LNCAP (cell line): Measurements from ENCODE around the gene CRB3.

Source experiments
- TF ChIP-seq, protein P1 (sequence below): fragments of 450-650 bp; IDR thresholded peaks from 2 replicates; pipeline ENCODE4 v1.5.1; 2017; ENCODE audit warnings: mild to moderate bottlenecking

CRB3 gene

DNA sequence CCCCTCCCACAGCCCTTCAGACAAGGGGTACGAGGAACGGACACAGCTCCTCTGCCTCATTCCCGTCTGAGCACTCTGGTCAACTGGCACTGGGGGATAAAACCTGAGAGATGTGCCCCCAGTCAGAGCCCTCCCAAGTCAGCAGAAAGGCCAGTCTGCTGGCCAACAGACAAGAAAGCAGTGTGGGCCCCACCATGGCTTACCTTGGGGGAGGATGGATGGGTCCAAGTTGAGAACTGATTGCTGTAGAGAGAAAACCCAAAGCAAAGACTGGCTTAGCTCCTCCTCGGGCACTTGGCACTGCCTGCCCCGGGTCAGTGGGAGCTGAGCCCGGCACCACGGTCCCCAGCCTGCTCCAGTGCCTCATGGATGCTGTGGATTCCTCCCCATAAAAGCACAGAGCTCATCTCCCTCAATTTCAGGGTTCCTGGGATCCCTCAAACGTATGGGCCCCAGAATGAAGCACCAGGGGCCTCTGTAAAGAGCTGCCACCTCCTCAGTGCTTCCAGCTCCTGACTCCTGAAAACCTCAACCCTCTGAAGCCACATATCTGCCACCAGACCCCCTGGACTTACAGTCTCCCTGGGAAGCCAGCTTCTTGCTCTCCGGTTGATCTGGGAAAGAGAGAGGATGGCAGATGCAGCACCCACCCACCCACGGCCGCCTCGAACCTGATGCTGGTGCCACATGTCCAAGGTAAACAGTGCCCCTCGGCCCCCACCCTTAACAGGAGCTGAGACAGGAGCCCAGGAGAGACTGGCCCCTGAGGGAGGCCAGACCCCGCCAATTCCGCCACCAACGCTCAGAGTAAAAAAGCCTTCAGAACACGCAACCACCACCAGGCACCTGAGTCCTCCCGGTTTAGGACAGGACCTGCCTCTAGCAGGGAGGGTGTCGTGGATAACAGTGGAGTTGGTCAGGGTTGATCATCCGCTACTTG is 42.7 kb upstream of the CRB3 start:
- TF ChIP-seq, protein P1, sequence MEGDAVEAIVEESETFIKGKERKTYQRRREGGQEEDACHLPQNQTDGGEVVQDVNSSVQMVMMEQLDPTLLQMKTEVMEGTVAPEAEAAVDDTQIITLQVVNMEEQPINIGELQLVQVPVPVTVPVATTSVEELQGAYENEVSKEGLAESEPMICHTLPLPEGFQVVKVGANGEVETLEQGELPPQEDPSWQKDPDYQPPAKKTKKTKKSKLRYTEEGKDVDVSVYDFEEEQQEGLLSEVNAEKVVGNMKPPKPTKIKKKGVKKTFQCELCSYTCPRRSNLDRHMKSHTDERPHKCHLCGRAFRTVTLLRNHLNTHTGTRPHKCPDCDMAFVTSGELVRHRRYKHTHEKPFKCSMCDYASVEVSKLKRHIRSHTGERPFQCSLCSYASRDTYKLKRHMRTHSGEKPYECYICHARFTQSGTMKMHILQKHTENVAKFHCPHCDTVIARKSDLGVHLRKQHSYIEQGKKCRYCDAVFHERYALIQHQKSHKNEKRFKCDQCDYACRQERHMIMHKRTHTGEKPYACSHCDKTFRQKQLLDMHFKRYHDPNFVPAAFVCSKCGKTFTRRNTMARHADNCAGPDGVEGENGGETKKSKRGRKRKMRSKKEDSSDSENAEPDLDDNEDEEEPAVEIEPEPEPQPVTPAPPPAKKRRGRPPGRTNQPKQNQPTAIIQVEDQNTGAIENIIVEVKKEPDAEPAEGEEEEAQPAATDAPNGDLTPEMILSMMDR: no peak

DNA sequence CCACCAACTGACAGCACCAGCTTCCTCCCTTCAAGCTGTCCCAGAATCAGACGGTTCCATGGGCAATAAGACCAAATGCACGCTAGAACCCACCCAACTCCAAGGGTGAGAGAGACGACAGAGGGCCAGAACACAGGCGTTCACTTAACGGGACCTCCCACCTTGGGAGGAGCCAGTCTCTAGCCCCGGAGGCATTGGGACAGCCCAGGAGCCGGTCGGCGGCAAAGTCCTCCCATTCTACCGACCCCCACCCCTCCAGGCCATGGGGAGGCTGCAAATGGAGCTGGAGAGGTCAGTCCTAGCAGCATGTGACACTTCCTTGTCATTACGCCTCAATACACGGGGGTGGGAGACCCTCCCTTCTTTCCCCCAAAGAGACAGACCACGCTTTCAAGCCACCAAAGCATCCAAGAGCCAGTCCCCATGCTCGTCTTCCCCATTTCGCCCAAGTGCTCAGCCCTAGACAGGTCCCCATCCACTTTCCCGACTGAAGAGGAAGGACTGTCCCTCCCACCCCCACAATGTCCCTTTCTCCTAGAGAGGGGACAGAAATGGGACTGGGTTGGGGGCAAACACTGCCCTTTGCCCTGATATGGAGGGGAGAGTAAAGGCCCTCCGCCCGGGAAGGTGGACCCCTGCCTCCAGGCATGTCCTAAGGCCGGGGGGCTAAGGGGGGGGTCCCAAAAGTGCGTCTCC is 40.4 kb upstream of the CRB3 start:
- TF ChIP-seq, protein P1: no peak

DNA sequence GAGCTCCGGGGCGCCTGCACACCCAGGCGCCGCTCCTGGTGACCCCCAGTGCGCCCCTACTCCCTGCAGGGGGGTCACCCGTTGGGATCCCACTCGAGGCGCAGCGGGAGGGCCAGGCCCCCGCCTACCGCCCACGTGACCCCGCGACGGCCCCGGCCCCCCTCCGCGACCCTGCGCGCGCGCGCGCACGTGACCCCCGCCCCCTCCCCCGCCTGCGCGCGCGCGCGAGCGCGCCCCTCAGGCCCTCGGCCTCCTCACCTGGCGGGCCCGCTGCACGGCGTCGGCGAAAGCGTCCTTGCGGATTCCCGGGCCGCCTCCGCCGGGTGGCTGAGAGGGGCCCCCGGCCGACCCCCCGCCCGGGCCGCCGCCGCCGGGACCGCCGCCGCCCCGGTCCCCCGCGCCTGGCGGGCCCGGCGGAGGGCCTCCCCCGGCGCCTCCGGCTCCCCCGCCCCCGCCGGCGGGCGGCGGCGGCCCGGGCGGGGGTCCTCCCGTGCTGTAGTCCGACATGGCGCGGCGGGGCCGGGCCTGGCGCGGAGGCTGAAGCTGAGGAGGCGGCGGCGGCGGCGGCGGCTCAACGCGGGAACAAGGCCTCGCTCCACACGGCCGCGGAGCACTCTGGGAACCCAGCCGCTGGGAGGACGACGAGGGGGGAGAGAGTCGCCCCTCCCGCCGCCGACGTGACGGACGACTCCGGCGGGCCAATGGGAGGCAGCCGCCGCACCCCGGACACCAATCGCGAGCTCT is 39.7 kb upstream of the CRB3 start, which contains the start of gene KHSRP:
TSS of gene KHSRP (minus strand) at position 617 of the 744 bp plus-strand sequence. CDS start at position 507, 110 bp downstream.
- TF ChIP-seq, protein P1: no peak

DNA sequence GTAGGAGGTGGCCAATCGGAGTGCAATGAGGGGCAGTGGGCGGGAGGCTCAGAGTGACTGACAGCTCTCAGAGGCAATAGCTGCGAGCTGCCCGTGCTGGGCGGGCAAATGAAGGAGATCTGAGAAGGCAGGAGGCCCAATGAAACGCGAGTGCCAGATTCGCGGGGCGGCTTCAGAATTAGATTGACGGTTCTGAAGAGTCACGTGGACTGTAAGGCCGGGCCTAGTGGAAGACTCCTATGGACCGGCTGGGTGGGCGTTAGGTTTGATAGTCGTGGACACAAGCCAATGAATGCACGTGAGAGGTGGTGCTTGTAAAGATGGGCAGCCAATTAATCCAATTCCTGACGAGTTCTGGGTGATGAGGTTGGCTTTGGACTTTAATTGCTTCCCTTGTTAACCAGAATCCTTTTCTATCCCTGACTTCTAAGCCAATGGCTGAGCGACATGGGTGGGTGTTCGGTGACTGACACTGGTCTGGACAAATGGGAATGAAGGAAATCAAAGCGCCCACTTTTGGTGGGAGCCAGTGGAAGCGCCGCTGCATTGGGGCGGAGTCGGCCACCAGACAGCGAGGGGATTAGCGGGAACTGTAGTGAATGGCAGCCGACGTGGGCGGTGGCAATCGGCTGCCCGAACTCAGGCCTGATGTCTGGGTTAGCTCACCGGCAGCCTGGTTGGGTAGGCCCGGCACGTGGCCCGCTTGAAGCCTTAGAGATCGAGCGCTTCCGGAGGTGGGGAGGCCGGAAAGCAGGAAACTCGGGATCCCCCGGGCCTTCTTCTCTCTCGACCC is 38.9 kb upstream of the CRB3 start:
- TF ChIP-seq, protein P1: no peak

DNA sequence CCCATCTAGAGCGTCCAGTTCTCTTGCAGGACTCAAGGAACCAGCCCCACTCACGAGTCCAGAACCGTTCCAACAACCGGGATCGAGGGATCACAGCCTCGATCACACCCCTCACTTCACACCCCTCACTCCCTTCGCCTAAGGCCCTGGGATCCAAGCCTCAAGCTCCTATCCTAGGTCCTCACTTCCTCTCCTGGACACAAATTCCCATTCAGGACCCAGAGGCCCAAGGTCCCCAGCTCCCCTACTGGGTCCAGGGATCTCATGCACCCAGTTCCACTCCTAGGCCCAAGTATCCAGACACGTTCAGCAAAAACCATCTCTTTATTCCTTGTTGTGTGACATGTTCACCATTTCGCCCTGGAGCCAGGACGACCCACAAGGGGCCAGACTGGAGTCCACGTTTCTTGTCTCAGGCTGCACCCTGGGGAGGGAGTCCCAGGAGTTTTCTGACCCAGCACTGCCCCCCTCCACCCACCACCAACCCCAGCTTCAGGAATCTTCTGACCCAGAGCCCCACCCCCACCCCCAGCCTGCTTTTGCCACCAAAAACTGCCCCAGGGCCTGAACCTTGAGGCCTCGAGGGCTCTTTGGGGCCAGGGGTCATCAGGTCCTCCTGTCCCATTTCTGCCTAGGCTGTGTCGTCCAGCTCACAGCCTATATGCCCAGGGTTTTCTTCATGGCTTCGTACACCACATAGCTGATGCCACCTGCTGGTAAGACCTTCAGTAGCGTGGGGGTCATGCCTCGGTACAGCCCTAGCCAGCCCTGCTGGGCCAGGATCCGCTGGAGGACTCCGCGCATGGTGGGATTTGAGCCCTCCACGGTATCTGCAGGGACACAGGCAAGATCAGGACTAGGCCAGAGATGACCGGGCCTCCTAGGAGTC is 38.1 kb upstream of the CRB3 start:
- TF ChIP-seq, protein P1: no peak

DNA sequence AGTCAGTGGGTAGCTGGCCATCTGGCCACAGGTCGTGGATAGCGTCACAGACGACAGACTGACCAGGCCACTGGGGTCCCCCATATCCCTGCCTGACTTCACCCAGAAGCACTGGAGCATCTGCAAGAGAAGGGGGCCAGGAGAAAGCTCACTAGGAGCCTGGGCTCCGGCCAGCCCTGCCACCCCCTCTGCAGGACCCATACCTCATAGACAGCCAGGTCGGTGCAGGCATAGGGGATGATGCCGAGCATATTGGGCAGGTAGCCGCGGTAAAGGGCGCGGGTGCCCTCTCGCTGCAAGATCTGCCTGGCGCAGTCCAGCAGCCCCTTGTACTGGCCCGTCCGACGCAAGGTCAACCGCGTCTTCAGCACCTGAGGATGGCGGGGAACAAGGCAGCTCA is 36.9 kb upstream of the CRB3 start:
- TF ChIP-seq, protein P1: no peak
